Measurements from ENCODE around the gene AEBP2.
"Not testable (repeated sequence)": the region's sequence is repeated elsewhere in the genome, so short reads cannot be mapped to it uniquely, and the experiment has no call there.

The AEBP2 gene

DNA sequence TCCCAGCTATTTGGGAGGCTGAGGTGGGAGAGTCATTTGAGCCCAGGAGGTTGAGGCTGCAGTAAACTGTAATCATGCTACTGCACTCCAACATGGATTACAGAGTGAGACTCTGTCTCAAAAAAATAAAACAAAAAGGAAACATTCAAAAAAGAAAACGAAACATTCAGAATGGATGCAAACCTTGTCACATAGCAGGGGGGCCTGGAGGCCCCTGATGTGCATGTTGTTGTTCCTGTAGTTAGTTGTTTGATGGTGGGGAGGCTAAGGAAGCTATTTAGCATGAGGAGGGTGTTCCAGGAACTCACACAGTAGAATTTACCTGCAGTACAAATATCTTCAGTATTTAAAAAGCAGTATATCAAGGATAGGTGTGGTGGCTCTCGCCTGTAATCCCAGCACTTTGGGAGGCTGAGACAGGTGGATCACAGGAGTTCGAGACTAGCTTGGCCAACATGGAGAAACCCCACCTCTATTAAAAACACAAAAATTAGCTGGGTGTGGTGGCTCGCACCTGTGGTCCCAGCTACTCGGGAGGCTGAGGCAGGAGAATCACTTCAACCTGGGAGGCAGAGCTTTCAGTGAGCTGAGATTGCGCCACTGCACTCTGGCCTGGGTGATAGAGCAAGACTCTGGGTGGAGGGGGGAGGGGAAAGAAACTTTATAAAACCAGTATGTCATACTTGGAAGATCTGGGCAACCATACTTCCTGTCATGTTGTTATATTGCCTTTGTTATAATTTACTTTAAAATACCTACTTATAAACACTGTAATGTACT is 17.6 kb upstream of the AEBP2 start:
- no peak for DNase-seq (ENCODE audit: low read depth in 3 of 3)

GRCh38 chr12:19423166-19423930 is 15.9 kb upstream of the AEBP2 start:
- DNase-seq (ENCODE audit: low read depth in 3 of 3), result no peak

DNA sequence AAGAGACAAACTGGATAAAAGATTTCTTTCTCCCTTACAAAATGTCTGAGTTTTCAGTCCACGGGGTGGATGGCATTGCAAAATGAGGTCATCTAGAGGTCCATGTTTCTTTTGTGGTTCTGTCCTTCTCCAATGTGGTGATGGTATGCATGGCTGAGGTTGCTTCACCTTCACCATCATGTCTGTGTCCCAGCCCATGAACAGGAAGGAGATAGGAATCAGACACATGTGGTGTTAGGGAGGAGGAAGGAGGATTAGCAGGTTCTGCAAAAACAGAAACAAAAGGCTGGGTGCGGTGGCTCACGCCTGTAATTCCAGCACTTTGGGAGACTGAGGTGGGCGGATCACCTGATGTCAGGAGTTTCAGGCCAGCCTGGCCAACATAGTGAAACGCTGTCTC is 11.0 kb upstream of the AEBP2 start:
- DNase-seq (ENCODE audit: low read depth in 3 of 3), result no peak

DNA sequence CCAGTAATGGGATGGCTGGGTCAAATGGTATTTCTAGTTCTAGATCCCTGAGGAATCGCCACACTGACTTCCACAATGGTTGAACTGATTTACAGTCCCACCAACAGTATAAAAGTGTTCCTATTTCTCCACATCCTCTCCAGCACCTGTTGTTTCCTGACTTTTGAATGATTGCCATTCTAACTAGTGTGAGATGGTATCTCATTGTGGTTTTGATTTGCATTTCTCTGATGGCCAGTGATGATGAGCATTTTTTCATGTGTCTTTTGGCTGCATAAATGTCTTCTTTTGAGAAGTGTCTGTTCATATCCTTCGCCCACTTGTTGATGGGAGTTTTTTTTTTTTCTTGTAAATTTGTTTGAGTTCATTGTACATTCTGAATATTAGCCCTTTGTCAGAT is 9.8 kb upstream of the AEBP2 start:
- not testable (repeated sequence) for DNase-seq (ENCODE audit: low read depth in 3 of 3)

GRCh38 chr12:19430988-19431387 is 8.3 kb upstream of the AEBP2 start:
- no peak for DNase-seq (ENCODE audit: low read depth in 3 of 3)

DNA sequence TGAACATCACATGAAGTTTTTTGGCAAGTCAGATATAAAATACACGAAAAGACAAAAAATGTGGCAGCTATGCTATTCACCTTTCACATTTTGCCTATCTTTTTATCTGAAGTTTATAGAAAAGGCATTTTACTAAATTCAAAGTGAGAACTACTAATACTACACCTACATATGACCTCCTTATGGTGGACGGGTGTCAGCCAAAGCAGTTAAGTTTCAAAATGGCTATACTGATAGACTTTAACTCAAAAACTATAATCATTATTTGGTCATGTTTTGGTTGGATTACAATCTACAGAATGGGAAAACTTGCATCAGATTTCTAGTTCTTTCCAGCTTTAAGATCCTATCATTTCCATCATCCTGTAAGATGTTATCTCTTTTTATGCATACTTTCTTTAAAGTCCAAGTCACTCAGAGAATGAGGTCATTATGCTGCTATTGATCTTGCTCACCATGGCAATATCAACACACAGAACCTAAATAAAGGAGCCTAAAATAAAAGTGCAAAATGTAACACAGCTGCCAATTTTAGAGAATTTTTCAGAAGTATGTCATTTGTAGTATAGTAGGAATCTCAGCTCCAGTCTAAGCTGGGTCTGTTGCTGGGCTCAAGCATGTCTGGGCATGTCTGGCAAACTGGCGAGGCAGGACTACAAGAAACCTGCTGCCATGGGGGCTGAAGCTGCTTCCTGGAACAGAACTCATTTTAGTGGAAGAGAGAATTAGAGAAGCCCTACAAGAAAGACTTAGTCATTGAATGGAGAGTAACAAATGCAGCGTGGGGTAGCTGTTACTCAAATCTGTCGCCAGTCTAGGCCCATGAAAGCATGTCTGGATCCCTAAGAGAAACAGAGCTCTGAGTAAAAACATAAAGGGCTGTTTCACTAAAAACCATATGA is 7.6 kb upstream of the AEBP2 start:
- no peak for DNase-seq (ENCODE audit: low read depth in 3 of 3)

GRCh38 chr12:19432309-19433170 is 6.8 kb upstream of the AEBP2 start:
- DNase-seq (ENCODE audit: low read depth in 3 of 3), result no peak

DNA sequence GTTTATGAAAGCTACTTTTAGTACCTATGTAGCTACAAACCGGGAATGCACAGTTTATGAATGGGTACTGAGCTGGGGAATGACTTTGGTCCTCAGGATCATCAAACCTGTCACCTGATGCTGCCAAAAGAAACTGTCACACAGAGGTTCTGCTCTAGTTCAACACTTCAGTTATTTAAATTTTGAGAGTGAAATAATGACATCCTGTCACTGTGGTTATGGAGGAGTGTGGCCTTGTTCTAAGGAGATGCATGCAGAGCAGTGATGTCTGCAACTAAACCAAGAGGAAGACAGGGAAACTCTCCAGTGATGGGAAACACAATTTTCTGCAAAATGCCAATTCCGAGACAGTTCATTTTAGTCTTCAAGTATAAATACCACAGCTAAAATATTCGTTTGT is 4.8 kb upstream of the AEBP2 start:
- no peak for DNase-seq (ENCODE audit: low read depth in 3 of 3)

- DNase-seq (ENCODE audit: low read depth in 3 of 3), result no peak
These were observed 3.3 kb upstream of the AEBP2 start for GRCh38 chr12:19435831-19436497.

DNA sequence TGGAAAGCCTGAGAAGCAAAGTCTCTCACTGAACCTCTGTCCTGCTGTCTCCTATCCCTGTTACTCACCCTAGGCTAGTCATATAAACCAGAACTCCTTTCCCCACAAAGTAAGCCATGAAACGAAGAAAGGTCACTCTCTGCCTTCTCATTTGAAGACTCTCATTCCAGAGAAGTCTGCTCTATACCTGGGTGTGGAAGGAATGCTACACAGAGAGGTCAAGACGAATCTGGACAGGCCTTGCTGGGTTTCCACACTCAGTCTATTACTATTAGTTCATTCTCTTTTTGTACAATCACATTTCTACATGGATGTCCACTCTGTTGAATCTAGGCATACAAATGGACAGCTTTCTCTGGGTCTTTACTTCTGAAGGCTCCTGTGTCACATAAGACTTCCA is 2.4 kb upstream of the AEBP2 start:
- no peak for DNase-seq (ENCODE audit: low read depth in 3 of 3)

GRCh38 chr12:19437996-19438395 is 1.3 kb upstream of the AEBP2 start:
- DNase-seq (ENCODE audit: low read depth in 3 of 3), result no peak

GRCh38 chr12:19440019-19440858 is 947 bp downstream of the AEBP2 start:
- peak; percentile 27 to 36 (median 31) for DNase-seq (ENCODE audit: low read depth in 3 of 3)

- DNase-seq (ENCODE audit: low read depth in 3 of 3), result no peak
These were observed 1.6 kb downstream of the AEBP2 start for GRCh38 chr12:19440916-19441315.

DNA sequence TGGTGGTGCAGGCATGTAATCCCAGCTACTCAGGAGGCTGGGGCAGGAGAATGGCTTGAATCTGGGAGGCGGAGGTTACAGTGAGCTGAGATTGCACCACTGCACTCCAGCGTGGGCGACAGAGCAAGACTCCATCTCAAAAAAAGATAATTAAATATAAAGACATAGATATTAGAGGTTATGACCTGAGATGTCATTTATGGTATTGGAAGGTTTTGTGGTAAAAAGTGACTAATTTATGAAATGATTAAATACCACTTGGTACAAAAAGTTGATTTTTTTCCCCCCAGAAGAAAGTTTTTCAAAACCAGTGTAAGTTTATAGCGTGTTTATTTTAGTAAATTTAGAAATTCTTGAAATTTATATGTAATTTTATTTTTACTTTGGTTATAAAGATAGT is 4.3 kb downstream of the AEBP2 start:
- no peak for DNase-seq (ENCODE audit: low read depth in 3 of 3)

DNA sequence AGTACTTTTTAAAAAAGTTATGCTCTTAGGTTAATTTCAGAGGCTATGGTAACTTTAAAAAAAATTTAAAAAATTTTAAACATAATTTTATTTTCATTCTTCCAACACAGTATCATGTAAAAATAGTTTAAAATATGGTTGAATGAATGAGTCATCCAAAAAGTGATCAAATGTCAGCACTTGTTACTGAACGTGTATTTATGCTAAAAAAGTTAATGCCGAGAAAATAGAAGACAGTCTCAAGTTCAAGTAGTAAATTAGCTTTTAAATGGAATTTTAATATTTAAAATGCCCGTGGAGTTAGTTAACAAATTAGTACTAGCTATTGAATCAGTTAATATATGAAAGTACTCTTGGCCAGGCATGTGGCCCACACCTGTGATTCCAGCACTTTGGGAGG is 4.8 kb downstream of the AEBP2 start:
- DNase-seq (ENCODE audit: low read depth in 3 of 3), result no peak

DNA sequence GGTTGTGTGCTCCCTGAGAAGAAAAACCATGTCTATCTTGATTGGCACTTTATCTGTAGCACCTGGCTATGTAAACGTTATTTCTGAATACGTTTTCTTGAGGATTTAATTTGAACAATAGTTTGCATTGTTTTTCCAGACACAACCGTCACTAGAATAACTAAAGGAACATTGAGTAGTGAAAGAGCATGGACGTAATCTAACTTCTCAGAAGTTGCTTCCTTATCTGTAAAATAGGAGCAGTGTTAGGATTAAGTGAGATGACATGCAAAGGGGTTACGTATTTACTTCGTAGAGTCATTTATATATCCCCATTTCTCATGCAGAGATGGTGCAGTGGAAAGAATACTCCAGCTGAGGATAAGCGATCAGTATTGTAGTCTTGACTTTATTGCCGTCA is 8.1 kb downstream of the AEBP2 start:
- no peak for DNase-seq (ENCODE audit: low read depth in 3 of 3)

GRCh38 chr12:19449814-19450213 is 10.5 kb downstream of the AEBP2 start:
- DNase-seq (ENCODE audit: low read depth in 3 of 3), result no peak

DNA sequence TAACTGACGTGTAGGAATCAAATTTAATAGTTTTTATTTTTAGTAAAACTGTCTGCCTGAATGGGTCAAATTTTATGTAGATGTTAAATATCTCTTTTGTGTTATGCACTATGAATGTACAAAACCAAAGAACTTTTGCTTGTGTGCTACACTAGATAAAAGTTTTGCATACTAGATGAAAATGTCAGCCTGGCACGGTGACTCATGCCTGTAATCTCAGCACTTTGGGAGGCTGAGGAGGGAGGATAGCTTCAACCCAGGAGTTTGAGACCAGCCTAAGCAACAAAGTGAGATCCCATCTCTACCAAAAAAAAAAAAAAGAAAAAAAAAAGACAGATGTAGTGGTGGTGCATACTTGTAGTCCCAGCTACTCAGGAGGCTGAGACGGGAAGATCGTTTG is 11.1 kb downstream of the AEBP2 start:
- DNase-seq (ENCODE audit: low read depth in 3 of 3), result no peak

- DNase-seq (ENCODE audit: low read depth in 3 of 3), result no peak
These were observed 11.9 kb downstream of the AEBP2 start for GRCh38 chr12:19451196-19451595.

DNA sequence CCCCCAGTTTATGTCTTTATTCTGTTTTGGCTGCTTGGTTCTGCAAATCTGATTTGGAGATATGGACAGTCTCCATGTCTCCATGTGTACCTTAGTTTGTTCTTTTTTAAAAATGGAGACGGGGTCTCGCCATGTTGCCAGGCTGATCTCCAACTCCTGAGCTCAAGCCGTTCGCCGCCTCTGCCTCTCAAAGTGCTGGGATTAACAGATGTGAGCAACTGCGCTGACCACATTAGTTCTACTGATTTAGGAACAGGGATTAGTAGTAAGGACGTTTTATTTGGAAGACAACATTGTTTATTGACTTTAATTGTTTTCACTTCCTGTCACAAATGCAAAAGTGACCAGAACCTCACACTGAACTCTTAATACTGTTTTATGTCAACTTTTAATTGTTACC is 14.7 kb downstream of the AEBP2 start:
- DNase-seq (ENCODE audit: low read depth in 3 of 3), result no peak

Measured in stimulated activated CD4-positive, alpha-beta T cell treated with anti-CD3 and anti-CD28 coated beads, TNF-alpha, amount 100 ng/mL, for 4 hours (primary cell).